GM13976 (cell line): ENCODE data around the gene RBM15B.
"Not testable (repeated sequence)": the region's sequence is repeated elsewhere in the genome, so short reads cannot be mapped to it uniquely, and the experiment has no call there.

Source experiments
- DNase-seq: peaks from one replicate; pipeline ENCODE4 v3.0.0; 2012; ENCODE audit warnings: low spot score
- CTCF ChIP-seq: IDR thresholded peaks from 2 replicates; pipeline ENCODE4 v1.5.1; 2012; ENCODE audit warnings: borderline replicate concordance, mild to moderate bottlenecking; ENCODE audit not compliant: insufficient read depth; ENCODE audit errors: extremely low read depth, missing control alignments, control extremely low read depth
- in situ Hi-C: fragments of 300-500 bp; cut with MboI; formaldehyde crosslinking; loops from one replicate; pipeline ENCODE4 v1.12.0; 2022; ENCODE audit warnings: low sequenced_read_pairs, mixed read lengths, inconsistent platforms; ENCODE audit not compliant: unreplicated experiment

RBM15B gene

GRCh38 chr3:51361746-51362145, 29.3 kb upstream of the RBM15B start:
- TF ChIP-seq CTCF = no peak
- in situ Hi-C loops = loop anchor here (25.0 kb wide), 1 partner anchor 399 kb away; no protein-coding TSS in a partner anchor
- DNase-seq = no peak

- DNase-seq = no peak
- TF ChIP-seq CTCF = no peak
- in situ Hi-C loops = loop anchor here (25.0 kb wide), 1 partner anchor 400 kb away; no protein-coding TSS in a partner anchor
Measured at GRCh38 chr3:51362476-51362875, 28.6 kb upstream of the RBM15B start.

GRCh38 chr3:51368276-51368675, 22.8 kb upstream of the RBM15B start:
- not testable (repeated sequence) for DNase-seq
- in situ Hi-C loops = loop anchor here (25.0 kb wide), 1 partner anchor 406 kb away; no protein-coding TSS in a partner anchor

GRCh38 chr3:51371943-51372557, 19.0 kb upstream of the RBM15B start:
- peak; percentile 52 for TF ChIP-seq CTCF
- peak; percentile 54 for DNase-seq
- in situ Hi-C loops = loop anchor here (25.0 kb wide), 1 partner anchor 410 kb away; no protein-coding TSS in a partner anchor

GRCh38 chr3:51373658-51374421, 17.2 kb upstream of the RBM15B start:
- TF ChIP-seq CTCF = no peak
- in situ Hi-C loops = loop anchor here (25.0 kb wide), 1 partner anchor 412 kb away; no protein-coding TSS in a partner anchor
- DNase-seq = no peak

GRCh38 chr3:51374456-51374855, 16.6 kb upstream of the RBM15B start:
- no peak for DNase-seq
- no peak for TF ChIP-seq CTCF
- in situ Hi-C loops = loop anchor here (25.0 kb wide), 1 partner anchor 412 kb away; no protein-coding TSS in a partner anchor

GRCh38 chr3:51375136-51375535, 15.9 kb upstream of the RBM15B start:
- in situ Hi-C loops = no loop called here
- no peak for TF ChIP-seq CTCF
- no peak for DNase-seq
